ENCODE data around the gene CD151. TPM values are rescaled to one million over a fixed set of nuclear protein-coding genes. Genes with fewer than 3 reads are reported as not detected.

Gene CD151
- 310 TPM for polyA plus RNA-seq (2012; ENCODE audit: insufficient read length, low read depth)

GRCh38 chr11:832529-833113 lies at the start of gene CD151:
Gene CD151, plus strand, starts transcription at chr11:832952. Its CDS starts 3,118 bp downstream, at chr11:836070.
- TF ChIP-seq POLR2AphosphoS5 (IDR thresholded peaks at IDR 0.05; ENCODE audit: low read depth, low read length): peak; percentile 58
- TF ChIP-seq REST (IDR thresholded peaks at IDR 0.05; ENCODE audit: insufficient read depth in 1 of 2, low read depth in 2 of 2, low read length in 2 of 2): no peak
- 0 out of 2 replicates have a peak, but pooled peaks have one; percentile 32 for TF ChIP-seq TAF1 (IDR thresholded peaks at IDR 0.05; ENCODE audit: borderline replicate concordance, insufficient read depth, low read length)
- no peak for TF ChIP-seq SIN3A (IDR thresholded peaks at IDR 0.05; ENCODE audit: borderline replicate concordance, insufficient read depth, low read length)
- no peak for TF ChIP-seq FOXP2 (optimal IDR thresholded peaks at IDR 0.05; ENCODE audit: borderline replicate concordance, extremely low read depth, extremely low read length, insufficient read depth)

GRCh38 chr11:783581-784015 lies 49.2 kb upstream of the CD151 start:
- no peak for TF ChIP-seq REST (IDR thresholded peaks at IDR 0.05; ENCODE audit: insufficient read depth in 1 of 2, low read depth in 2 of 2, low read length in 2 of 2)
- no peak for TF ChIP-seq FOXP2 (optimal IDR thresholded peaks at IDR 0.05; ENCODE audit: borderline replicate concordance, extremely low read depth, extremely low read length, insufficient read depth)
- TF ChIP-seq POLR2AphosphoS5 (IDR thresholded peaks at IDR 0.05; ENCODE audit: low read depth, low read length): no peak
- no peak for TF ChIP-seq TAF1 (IDR thresholded peaks at IDR 0.05; ENCODE audit: borderline replicate concordance, insufficient read depth, low read length)
- TF ChIP-seq SIN3A (IDR thresholded peaks at IDR 0.05; ENCODE audit: borderline replicate concordance, insufficient read depth, low read length): no peak

- TF ChIP-seq TAF1 (IDR thresholded peaks at IDR 0.05; ENCODE audit: borderline replicate concordance, insufficient read depth, low read length): no peak
- TF ChIP-seq FOXP2 (optimal IDR thresholded peaks at IDR 0.05; ENCODE audit: borderline replicate concordance, extremely low read depth, extremely low read length, insufficient read depth): no peak
- no peak for TF ChIP-seq SIN3A (IDR thresholded peaks at IDR 0.05; ENCODE audit: borderline replicate concordance, insufficient read depth, low read length)
- TF ChIP-seq POLR2AphosphoS5 (IDR thresholded peaks at IDR 0.05; ENCODE audit: low read depth, low read length): no peak
- no peak for TF ChIP-seq REST (IDR thresholded peaks at IDR 0.05; ENCODE audit: insufficient read depth in 1 of 2, low read depth in 2 of 2, low read length in 2 of 2)
Measured at GRCh38 chr11:786235-787083, 46.3 kb upstream of the CD151 start.

GRCh38 chr11:787084-787675 lies 45.6 kb upstream of the CD151 start:
- TF ChIP-seq REST (IDR thresholded peaks at IDR 0.05; ENCODE audit: insufficient read depth in 1 of 2, low read depth in 2 of 2, low read length in 2 of 2): no peak

All from PFSK-1 (cell line).